Prostate gland (tissue), 2 donors: ENCODE data around the gene RING1.

Source experiments
- CTCF ChIP-seq, 4 experiments: fragments of 200-600 bp in 2 of 4; fragments of 450-650 bp in 2 of 4; sonication (generic) in 2 of 4; IDR thresholded peaks; 1 replicate in 3 of 4; 2 replicates in 1 of 4; pipeline ENCODE4 v1.5.1; 2016 to 2019; ENCODE audit warnings: antibody characterized with exemption in 4 of 4, mild to moderate bottlenecking in 2 of 4, moderate library complexity in 2 of 4
- POLR2A ChIP-seq: fragments of 450-650 bp; IDR thresholded peaks from one replicate; pipeline ENCODE4 v1.6.1; 2016; ENCODE audit warnings: antibody characterized with exemption, mild to moderate bottlenecking
- POLR2AphosphoS5 ChIP-seq: sonication (generic); formaldehyde crosslinking; IDR thresholded peaks from one replicate; pipeline ENCODE4 v1.6.1; 2017; ENCODE audit warnings: antibody characterized with exemption

- TF ChIP-seq POLR2A: no peak
- no peak for TF ChIP-seq CTCF (IDR thresholded peaks at IDR 0.05)
- no peak for TF ChIP-seq POLR2AphosphoS5
Measured at GRCh38 chr6:33181141-33181540, 27.2 kb upstream of the RING1 start.
